GM21423 (cell line): ENCODE data around the gene C6orf132.

Experiments
- ATAC-seq: cut with Tn5 transposase; IDR thresholded peaks from one replicate; pipeline ENCODE4 v1.9.1; 2021; ENCODE audit warnings: mild to moderate bottlenecking, moderate library complexity; ENCODE audit not compliant: unreplicated experiment

Gene C6orf132

DNA sequence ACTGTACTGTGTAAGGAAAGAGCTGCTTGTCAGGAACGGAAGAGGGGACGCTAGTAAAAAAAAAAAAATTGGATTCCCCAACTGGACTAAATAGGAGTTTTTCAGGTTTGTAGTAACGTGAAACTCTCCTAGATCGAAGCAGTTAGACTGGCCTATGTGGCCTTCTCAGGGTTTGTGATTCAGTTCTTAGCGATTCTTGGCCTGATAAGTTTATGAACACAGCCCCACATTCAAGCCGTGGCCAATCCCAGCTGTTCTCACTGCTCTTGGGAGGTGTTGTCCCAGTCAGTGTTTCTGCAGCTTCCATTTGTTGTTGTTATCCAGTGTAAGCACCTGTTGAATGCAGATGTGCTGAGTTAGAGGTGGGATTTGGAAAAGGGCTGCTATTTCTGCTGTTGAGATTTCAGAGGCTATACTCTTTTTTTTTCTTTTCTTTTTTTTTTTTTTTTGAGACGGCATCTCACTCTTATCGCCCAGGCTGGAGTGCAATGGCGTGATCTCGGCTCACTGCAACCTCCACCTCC lies 62.4 kb downstream of the C6orf132 start:
- no peak for ATAC-seq

DNA sequence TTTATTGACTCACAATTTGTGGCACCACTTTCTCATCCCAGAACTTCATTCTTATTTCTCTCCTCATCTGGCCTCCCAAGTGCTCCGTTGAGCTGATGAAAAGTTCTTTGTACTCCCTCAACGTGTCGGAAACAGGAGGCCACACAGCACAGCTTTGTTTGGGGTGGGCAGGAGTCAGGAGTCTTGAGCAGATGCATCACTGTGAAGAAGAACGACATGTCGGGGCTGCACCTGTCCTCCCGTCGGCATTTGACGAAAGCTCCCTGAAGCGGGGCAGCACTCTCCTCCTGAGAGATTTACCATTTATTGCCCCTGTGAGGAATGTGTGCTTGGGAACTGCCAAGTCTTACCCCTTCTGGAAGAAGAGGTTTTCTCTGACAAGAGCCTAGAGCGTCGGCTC lies 64.0 kb downstream of the C6orf132 start:
- no peak for ATAC-seq

GRCh38 chr6:42075159-42075838 lies 67.1 kb downstream of the C6orf132 start:
- no peak for ATAC-seq

DNA sequence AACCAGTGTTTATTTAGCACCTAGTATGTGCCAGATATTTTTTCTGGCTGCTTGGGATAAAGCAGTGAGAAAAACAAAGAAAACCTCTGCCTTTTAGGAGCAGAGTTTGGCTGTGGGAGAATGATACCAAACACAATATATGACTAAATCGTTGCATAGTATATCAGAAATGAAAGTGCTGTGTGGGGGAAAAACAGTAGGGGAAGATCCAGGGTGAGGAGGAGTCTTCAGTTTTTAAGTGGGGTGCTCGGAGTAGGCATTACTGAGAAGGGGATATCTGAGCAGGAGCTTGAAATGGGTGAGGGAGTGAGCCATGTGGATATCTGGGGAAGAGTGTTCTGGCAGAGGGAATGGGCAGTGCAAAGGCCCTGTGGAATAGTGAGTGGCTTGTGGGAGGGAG lies 69.1 kb downstream of the C6orf132 start:
- no peak for ATAC-seq

DNA sequence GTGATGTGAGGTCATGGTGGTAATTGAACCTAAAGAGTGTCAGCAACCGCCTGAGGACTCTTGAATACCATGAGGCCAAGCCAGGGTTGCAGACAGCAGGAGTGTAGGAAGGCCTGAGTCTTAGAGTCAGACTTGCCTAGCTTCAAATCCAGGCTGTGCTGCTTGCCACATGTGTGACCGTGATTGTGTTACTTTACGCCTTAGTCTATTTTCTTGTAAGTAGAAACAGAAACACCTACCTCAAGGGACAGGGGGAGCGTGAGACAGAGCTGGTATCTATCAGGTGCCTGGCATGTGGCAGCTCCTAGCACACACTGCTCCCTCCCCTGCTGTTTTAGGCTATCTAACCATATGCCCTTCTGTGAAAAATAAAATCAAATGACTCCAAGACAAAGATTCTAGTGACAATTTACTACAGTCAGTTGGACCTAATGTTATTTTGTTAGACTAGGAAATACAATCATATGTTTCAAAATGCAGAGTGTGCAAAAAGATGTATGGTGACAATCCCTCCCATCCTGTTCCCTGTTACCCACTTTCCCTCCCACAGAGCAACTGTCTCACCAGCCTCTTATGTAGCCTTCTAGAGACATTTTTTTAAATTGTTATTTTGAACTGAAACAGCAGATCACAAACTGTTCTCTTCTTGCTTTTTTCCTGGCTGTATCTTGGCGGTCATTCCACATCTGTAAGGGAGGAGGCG lies 70.4 kb downstream of the C6orf132 start:
- no peak for ATAC-seq

DNA sequence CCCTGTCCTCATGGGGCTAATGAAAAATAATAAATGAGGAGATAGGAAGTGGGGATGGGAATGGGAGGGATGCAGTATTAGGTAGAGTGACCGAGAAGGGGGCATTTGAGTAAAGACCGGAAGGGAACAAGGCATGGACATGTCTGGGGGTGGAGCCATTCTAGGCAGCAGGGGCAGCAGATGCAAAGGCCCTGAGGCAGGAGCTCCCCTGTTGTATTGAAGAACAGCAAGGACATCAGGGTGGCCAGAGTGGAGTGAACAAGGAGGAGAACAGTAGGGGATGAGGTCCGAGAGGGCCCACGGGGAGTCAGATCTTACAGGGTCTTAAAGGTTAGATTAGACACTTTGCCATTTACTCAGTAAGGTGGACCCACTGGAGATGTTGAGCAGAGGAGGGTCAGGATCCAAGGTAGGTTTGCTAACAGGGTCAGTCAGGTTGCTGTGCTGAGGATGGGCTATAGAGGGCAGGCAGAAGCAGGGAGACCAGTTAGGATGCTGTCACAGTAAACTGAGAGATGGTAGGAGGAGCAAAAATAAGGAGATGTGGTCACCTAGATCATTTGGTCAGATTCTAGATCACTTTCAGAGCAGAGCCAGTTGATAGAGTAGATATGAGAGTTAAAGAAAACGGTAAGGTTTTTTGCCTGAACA lies 73.4 kb downstream of the C6orf132 start:
- ATAC-seq, result no peak

GRCh38 chr6:42068173-42068572 lies 74.2 kb downstream of the C6orf132 start:
- no peak for ATAC-seq

DNA sequence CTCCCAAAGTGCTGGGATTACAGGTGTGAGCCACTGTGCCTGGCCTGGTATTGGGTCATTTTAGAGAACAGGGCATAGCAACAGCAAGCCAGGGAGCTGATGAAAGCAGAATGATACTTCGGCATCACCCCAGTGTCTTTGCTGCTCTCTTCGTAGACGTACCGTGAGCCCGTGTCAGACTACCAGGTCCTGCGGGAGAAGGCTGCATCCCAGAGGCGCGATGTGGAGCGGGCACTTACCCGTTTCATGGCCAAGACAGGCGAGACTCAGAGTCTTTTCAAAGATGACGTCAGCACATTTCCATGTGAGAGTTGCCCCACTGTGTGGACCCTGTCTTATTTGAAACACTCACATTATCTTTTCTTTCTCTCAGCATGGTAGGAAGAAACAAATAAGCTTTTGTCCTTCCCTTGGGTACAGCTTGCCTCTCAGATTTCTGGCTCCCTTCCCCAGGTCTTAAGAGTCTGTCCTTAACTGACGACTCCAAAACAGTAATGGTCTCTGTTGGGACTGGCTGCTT lies 76.2 kb downstream of the C6orf132 start:
- no peak for ATAC-seq

- no peak for ATAC-seq
These were observed 82.7 kb downstream of the C6orf132 start for GRCh38 chr6:42059743-42060142.

DNA sequence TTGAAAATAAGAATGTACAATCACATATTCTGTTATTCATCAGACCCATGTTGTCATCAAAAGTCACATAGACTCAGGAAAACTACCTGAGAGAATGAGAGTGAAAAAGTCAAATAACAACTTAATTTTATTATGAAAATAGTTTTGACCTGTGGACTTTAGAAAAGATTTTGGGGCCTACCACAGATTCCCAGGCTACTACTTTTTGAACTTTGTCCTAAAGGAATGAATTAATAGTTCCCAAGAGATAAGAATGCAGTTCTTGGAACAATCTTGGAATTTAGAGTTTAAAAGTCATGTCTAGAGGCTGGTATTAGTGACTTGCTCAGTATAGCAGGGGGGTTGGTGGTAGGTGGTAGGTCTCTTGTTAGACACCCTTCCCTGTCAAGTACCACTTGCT lies 88.8 kb downstream of the C6orf132 start:
- no peak for ATAC-seq

DNA sequence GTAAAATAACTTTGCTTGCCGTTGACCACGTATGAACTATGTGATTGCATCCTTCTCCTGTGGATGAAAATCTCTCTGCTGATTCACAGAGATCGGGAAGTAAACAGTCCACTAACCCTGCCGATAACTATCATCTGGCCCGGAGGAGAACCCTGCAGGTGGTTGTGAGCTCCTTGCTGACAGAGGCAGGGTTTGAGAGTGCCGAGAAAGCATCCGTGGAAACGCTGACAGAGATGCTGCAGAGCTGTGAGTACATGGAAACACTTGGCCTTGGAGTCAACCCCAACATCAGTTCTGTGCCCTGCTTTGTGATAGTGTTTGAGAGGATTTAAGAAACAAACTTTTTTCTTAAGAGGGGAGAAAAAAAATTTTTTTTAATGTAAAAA lies 91.2 kb downstream of the C6orf132 start:
- ATAC-seq, result no peak
